HCT116 (cell line): ENCODE measurements around the gene EID2B. TPM values are rescaled to one million over a fixed set of nuclear protein-coding genes. Genes with fewer than 3 reads are reported as not detected.

Source experiments
- CBX3 ChIP-seq: IDR thresholded peaks from 2 replicates; pipeline ENCODE4 v1.6.1; 2012; ENCODE audit warnings: low read depth
- CEBPB ChIP-seq: IDR thresholded peaks from 2 replicates; pipeline ENCODE4 v1.6.1; 2012; ENCODE audit warnings: low read depth
- ELF1 ChIP-seq: IDR thresholded peaks from 2 replicates; pipeline ENCODE4 v1.6.1; 2012; ENCODE audit warnings: low read depth, borderline replicate concordance
- EZH2 ChIP-seq: fragments of 200-600 bp; sonication (generic); IDR thresholded peaks from 2 replicates; pipeline ENCODE4 v1.6.1; 2017; ENCODE audit warnings: antibody characterized with exemption, mixed run types
- FOSL1 ChIP-seq: IDR thresholded peaks from 2 replicates; pipeline ENCODE4 v1.6.1; 2012; ENCODE audit warnings: low read depth
- JUND ChIP-seq: IDR thresholded peaks from 2 replicates; pipeline ENCODE4 v1.6.1; 2012
- POLR2A ChIP-seq: IDR thresholded peaks from 2 replicates; pipeline ENCODE4 v1.7.0; 2011; ENCODE audit warnings: borderline replicate concordance; ENCODE audit not compliant: insufficient read depth, insufficient read length; ENCODE audit errors: extremely low read depth
- POLR2AphosphoS5 ChIP-seq: IDR thresholded peaks from 2 replicates; pipeline ENCODE4 v1.6.1; 2011; ENCODE audit warnings: mild to moderate bottlenecking, low read depth, low read length, moderate library complexity
- TCF7L2 ChIP-seq: IDR thresholded peaks from 2 replicates; pipeline ENCODE4 v1.7.0; 2011; ENCODE audit warnings: borderline replicate concordance, inconsistent platforms; ENCODE audit not compliant: insufficient read depth, insufficient read length; ENCODE audit errors: extremely low read depth
- YY1 ChIP-seq: IDR thresholded peaks from 2 replicates; pipeline ENCODE4 v1.6.1; 2011; ENCODE audit warnings: low read length, low read depth, moderate library complexity, mild to moderate bottlenecking; ENCODE audit not compliant: insufficient replicate concordance; ENCODE audit errors: extremely low read depth
- ZBTB33 ChIP-seq: IDR thresholded peaks from 2 replicates; pipeline ENCODE4 v1.6.1; 2011; ENCODE audit warnings: mild to moderate bottlenecking, low read length, moderate library complexity; ENCODE audit not compliant: insufficient replicate concordance; ENCODE audit errors: extremely low read depth
- ZNF274 ChIP-seq: fragments of 200-500 bp; sonication (Bioruptor generic); IDR thresholded peaks from 2 replicates; pipeline ENCODE4 v1.6.1; 2014; ENCODE audit warnings: mild to moderate bottlenecking, low read depth, low read length, inconsistent platforms
- total RNA-seq: library from RNA; stranded (reverse); gene quantifications from one replicate; pipeline ENCODE4 v1.2.1, GENCODE V29; 2021; ENCODE audit not compliant: unreplicated experiment
- TF ChIP-seq, protein P1 (sequence below), 3 experiments: fragments of 200-600 bp in 1 of 3; sonication (generic) in 1 of 3; IDR thresholded peaks in 2 of 3; conservative IDR thresholded peaks in 1 of 3; 2 replicates each; pipeline ENCODE4 v1.5.1; 2012 to 2017; ENCODE audit warnings: low read depth in 2 of 3, low read length in 2 of 3, antibody characterized with exemption in 1 of 3, borderline replicate concordance in 1 of 3, control low read depth in 1 of 3, mild to moderate bottlenecking in 1 of 3, mixed read lengths in 1 of 3, mixed run types in 1 of 3, moderate library complexity in 1 of 3; ENCODE audit not compliant: insufficient read depth in 1 of 3
- TF ChIP-seq, protein P2 (sequence below): IDR thresholded peaks from 2 replicates; pipeline ENCODE4 v1.6.1; 2012
- TF ChIP-seq, protein P3 (sequence below): IDR thresholded peaks from 2 replicates; pipeline ENCODE4 v1.6.1; 2012

Gene EID2B
- total RNA-seq, 1 experiment from 2014 or later, result 1.2 TPM

- TF ChIP-seq, protein P1, sequence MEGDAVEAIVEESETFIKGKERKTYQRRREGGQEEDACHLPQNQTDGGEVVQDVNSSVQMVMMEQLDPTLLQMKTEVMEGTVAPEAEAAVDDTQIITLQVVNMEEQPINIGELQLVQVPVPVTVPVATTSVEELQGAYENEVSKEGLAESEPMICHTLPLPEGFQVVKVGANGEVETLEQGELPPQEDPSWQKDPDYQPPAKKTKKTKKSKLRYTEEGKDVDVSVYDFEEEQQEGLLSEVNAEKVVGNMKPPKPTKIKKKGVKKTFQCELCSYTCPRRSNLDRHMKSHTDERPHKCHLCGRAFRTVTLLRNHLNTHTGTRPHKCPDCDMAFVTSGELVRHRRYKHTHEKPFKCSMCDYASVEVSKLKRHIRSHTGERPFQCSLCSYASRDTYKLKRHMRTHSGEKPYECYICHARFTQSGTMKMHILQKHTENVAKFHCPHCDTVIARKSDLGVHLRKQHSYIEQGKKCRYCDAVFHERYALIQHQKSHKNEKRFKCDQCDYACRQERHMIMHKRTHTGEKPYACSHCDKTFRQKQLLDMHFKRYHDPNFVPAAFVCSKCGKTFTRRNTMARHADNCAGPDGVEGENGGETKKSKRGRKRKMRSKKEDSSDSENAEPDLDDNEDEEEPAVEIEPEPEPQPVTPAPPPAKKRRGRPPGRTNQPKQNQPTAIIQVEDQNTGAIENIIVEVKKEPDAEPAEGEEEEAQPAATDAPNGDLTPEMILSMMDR (IDR thresholded peaks at IDR 0.05 in 2 of 3, conservative IDR thresholded peaks at IDR 0.05 in 1 of 3; ENCODE audit: borderline replicate concordance in 1 of 3, insufficient read depth in 1 of 3, low read depth in 2 of 3, low read length in 2 of 3), result peak; percentile 62 to 71 (median 65); a peak in 5 of 6 replicates
- TF ChIP-seq YY1, result no peak
- TF ChIP-seq TCF7L2, result peak; percentile 5
- TF ChIP-seq, protein P2, sequence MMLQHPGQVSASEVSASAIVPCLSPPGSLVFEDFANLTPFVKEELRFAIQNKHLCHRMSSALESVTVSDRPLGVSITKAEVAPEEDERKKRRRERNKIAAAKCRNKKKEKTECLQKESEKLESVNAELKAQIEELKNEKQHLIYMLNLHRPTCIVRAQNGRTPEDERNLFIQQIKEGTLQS, result no peak
- no peak for TF ChIP-seq FOSL1
- TF ChIP-seq, protein P3, sequence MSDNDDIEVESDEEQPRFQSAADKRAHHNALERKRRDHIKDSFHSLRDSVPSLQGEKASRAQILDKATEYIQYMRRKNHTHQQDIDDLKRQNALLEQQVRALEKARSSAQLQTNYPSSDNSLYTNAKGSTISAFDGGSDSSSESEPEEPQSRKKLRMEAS, result no peak
- peak; percentile 77 for TF ChIP-seq POLR2A
- no peak for TF ChIP-seq CEBPB
- TF ChIP-seq ELF1, result no peak
- TF ChIP-seq ZNF274, result no peak
- no peak for TF ChIP-seq EZH2
- TF ChIP-seq ZBTB33, result no peak
- peak; percentile 88 for TF ChIP-seq POLR2AphosphoS5
- no peak for TF ChIP-seq JUND
- no peak for TF ChIP-seq CBX3
Measured at GRCh38 chr19:39539518-39540332, 7.1 kb upstream of the EID2B start, which contains the start of gene EID2 (continued).
